Caco-2 (cell line): ENCODE data around the gene GRK4. TPM values are rescaled to one million over a fixed set of nuclear protein-coding genes. Genes with fewer than 3 reads are reported as not detected.

Experiments used
- BruUV-seq: library from RNA; stranded (reverse); fragments of 400-500 nt; replicated peaks from 2 replicates; lab custom pipeline; 2021; lab: Mats Ljungman, UMichigan
- CTCF ChIA-PET: fragments of 300-600 bp; sonication (Branson Sonifier 250); formaldehyde crosslinking; loops from one replicate; lab custom pipeline; 2022; ENCODE audit warnings: antibody characterized with exemption; lab: Charles Lee
- POLR2A ChIA-PET: fragments of 300-600 bp; sonication (Branson Sonifier 250); formaldehyde crosslinking; loops from one replicate; lab custom pipeline; 2022; ENCODE audit warnings: antibody characterized with exemption; lab: Charles Lee
- DNase-seq, 2 experiments: peaks; one replicate each; pipeline versions ENCODE4 v3.0.0 to v3.0.0-alpha.2; 2020 to 2022
- H3K27me3 ChIP-seq: replicated peaks from 2 replicates; pipeline ENCODE4 v1.6.0; 2011; ENCODE audit warnings: low read length; ENCODE audit not compliant: control insufficient read depth, insufficient read depth
- H3K36me3 ChIP-seq: 2 replicates; pipeline ENCODE4 v1.5.1; 2011; ENCODE audit warnings: low read length; ENCODE audit not compliant: control insufficient read depth, insufficient read depth
- H3K4me1 ChIP-seq: fragments of 250-450 bp; sonication (Bioruptor Pico); 2 replicates; pipeline ENCODE4 v1.5.1; 2020; ENCODE audit warnings: mild to moderate bottlenecking
- H3K4me3 ChIP-seq: 2 replicates; pipeline ENCODE4 v1.5.1; 2011; ENCODE audit warnings: low read depth, mild to moderate bottlenecking, control low read depth, low read length
- H3K9me3 ChIP-seq: fragments of 250-450 bp; sonication (Bioruptor Pico); 2 replicates; pipeline ENCODE4 v1.5.1; 2020; ENCODE audit warnings: mild to moderate bottlenecking, moderate library complexity
- H3K27ac Mint-ChIP-seq: one replicate; pipeline ENCODE4 v1.8.0; 2022; ENCODE audit warnings: mixed read lengths; ENCODE audit not compliant: unreplicated experiment
- H3K27me3 Mint-ChIP-seq: one replicate; pipeline ENCODE4 v1.8.0; 2022; ENCODE audit warnings: mixed read lengths; ENCODE audit not compliant: insufficient read depth, unreplicated experiment
- H3K36me3 Mint-ChIP-seq: one replicate; pipeline ENCODE4 v1.8.0; 2022; ENCODE audit warnings: mild to moderate bottlenecking, mixed read lengths; ENCODE audit not compliant: insufficient read depth, unreplicated experiment
- H3K4me1 Mint-ChIP-seq: one replicate; pipeline ENCODE4 v1.8.0; 2022; ENCODE audit warnings: low read depth, mixed read lengths; ENCODE audit not compliant: unreplicated experiment
- H3K4me3 Mint-ChIP-seq: one replicate; pipeline ENCODE4 v1.8.0; 2022; ENCODE audit warnings: mild to moderate bottlenecking, moderate library complexity, mixed read lengths; ENCODE audit not compliant: unreplicated experiment
- H3K9me3 Mint-ChIP-seq: one replicate; pipeline ENCODE4 v1.8.0; 2022; ENCODE audit warnings: mixed read lengths; ENCODE audit not compliant: unreplicated experiment
- CTCF ChIP-seq, 2 experiments: fragments of 200-600 bp in 1 of 2; IDR thresholded peaks; 1 replicate in 1 of 2; 2 replicates in 1 of 2; pipeline versions ENCODE4 v1.5.1 to v1.8.0; 2011 to 2022; ENCODE audit warnings: antibody characterized with exemption in 1 of 2, control low read depth in 1 of 2, inconsistent platforms in 1 of 2, low read depth in 1 of 2, low read length in 1 of 2, mild to moderate bottlenecking in 1 of 2, moderate library complexity in 1 of 2; ENCODE audit not compliant: insufficient read depth in 1 of 2, severe bottlenecking in 1 of 2, unreplicated experiment in 1 of 2
- intact Hi-C: fragments of 100-400 bp; cut with micrococcal nuclease; formaldehyde crosslinking; loops from one replicate; pipeline ENCODE4 v1.10.0; 2022; ENCODE audit not compliant: unreplicated experiment
- total RNA-seq: library from RNA; stranded (reverse); gene quantifications from 2 replicates; pipeline ENCODE4 v1.2.3, GENCODE V29; 2022

The GRK4 gene
- total RNA-seq, 1 experiment from 2014 or later, result 7.1 TPM

- peaks cover 79% of the 10 kb centered on the region for H3K36me3 Mint-ChIP-seq
- BruUV-seq, result no TSS peak
- peaks cover 2% of the 10 kb centered on the region; the same call in 1 of the 2 replicates for H3K36me3 ChIP-seq
- ChIA-PET CTCF (interaction anchor here (0.9 kb wide), 1 partner anchor 13 kb away, joined by 5 read pairs; no protein-coding TSS in a partner anchor), POLR2A (interaction anchor here (0.5 to 0.9 kb wide), 2 partner anchors 27 to 87 kb away, joined by 3 to 4 read pairs; partner anchors contain the start of genes GRK4 and NOP14)
- peak overlapping the region; percentile 97 for H3K4me3 ChIP-seq
- peak overlapping the region; percentile 79 for H3K27ac Mint-ChIP-seq
- peak overlapping the region; percentile 75 for H3K4me3 Mint-ChIP-seq
- no peaks in the 10 kb centered on the region for H3K27me3 ChIP-seq
- no peaks in the 10 kb centered on the region for H3K9me3 Mint-ChIP-seq
- no peaks in the 10 kb centered on the region for H3K27me3 Mint-ChIP-seq
- intact Hi-C loops, result no loop called here
- H3K9me3 ChIP-seq, result no peaks in the 10 kb centered on the region
- no peak for TF ChIP-seq CTCF (IDR thresholded peaks at IDR 0.05; ENCODE audit: insufficient read depth in 1 of 2, low read depth in 1 of 2, low read length in 1 of 2, severe bottlenecking in 1 of 2, unreplicated experiment in 1 of 2)
- H3K4me1 Mint-ChIP-seq, result no peaks in the 10 kb centered on the region
- H3K4me1 ChIP-seq, result peaks cover 6% of the 10 kb centered on the region
- no peak for DNase-seq
Observed at GRCh38 chr4:2935762-2936743, 27.3 kb upstream of the GRK4 start.

GRCh38 chr4:2936773-2937145 is 26.6 kb upstream of the GRK4 start:
- Histone ChIP-seq H3K9me3 (no peaks in the 10 kb centered on the region), H3K4me1 (peaks cover 6% of the 10 kb centered on the region), H3K27me3 (no peaks in the 10 kb centered on the region), H3K36me3 (peaks cover 2% of the 10 kb centered on the region; the same call in 1 of the 2 replicates), H3K4me3 (no peak overlapping the region)
- Mint-ChIP-seq H3K9me3 (no peaks in the 10 kb centered on the region), H3K27ac (no peak overlapping the region), H3K4me1 (no peaks in the 10 kb centered on the region), H3K4me3 (no peak overlapping the region), H3K36me3 (peaks cover 79% of the 10 kb centered on the region), H3K27me3 (no peaks in the 10 kb centered on the region)
- intact Hi-C loops, result no loop called here
- no peak for TF ChIP-seq CTCF (IDR thresholded peaks at IDR 0.05; ENCODE audit: insufficient read depth in 1 of 2, low read depth in 1 of 2, low read length in 1 of 2, severe bottlenecking in 1 of 2, unreplicated experiment in 1 of 2)
- POLR2A ChIA-PET, result no interaction called here
- no peak for DNase-seq
- CTCF ChIA-PET, result no interaction called here
- no TSS peak for BruUV-seq

- H3K4me3 ChIP-seq, result no peak overlapping the region
- Mint-ChIP-seq H3K9me3 (no peaks in the 10 kb centered on the region), H3K36me3 (peaks cover 79% of the 10 kb centered on the region), H3K4me1 (no peaks in the 10 kb centered on the region), H3K4me3 (no peak overlapping the region), H3K27me3 (no peaks in the 10 kb centered on the region), H3K27ac (no peak overlapping the region)
- intact Hi-C loops, result no loop called here
- CTCF ChIA-PET, result no interaction called here
- peaks cover 6% of the 10 kb centered on the region for H3K4me1 ChIP-seq
- no peak for TF ChIP-seq CTCF (IDR thresholded peaks at IDR 0.05; ENCODE audit: insufficient read depth in 1 of 2, low read depth in 1 of 2, low read length in 1 of 2, severe bottlenecking in 1 of 2, unreplicated experiment in 1 of 2)
- H3K36me3 ChIP-seq, result peaks cover 2% of the 10 kb centered on the region; the same call in 1 of the 2 replicates
- DNase-seq, result no peak
- H3K9me3 ChIP-seq, result no peaks in the 10 kb centered on the region
- BruUV-seq, result no TSS peak
- POLR2A ChIA-PET, result no interaction called here
- no peaks in the 10 kb centered on the region for H3K27me3 ChIP-seq
Observed at GRCh38 chr4:2937146-2937857, 26.1 kb upstream of the GRK4 start.
